T-cell (primary cell): Measurements from ENCODE around the gene RGS8. TPM values are rescaled to one million over a fixed set of nuclear protein-coding genes. Genes with fewer than 3 reads are reported as not detected.

Experiments used
- ATAC-seq, 4 experiments: fragments of 200-7000 bp in 3 of 4; fragments of 150-1000 bp in 1 of 4; cut with Tn5 transposase; replicated peaks in 1 of 4; 1 replicate in 3 of 4; 2 replicates in 1 of 4; pipeline ENCODE4 v1.10.0; 2021; ENCODE audit warnings: moderate library complexity in 3 of 4, mild to moderate bottlenecking in 2 of 4, moderate number of reproducible peaks in 1 of 4
- CTCF ChIA-PET, 2 donors: fragments of 300-600 bp; sonication (Branson Sonifier 250); formaldehyde crosslinking; loops; one replicate each; lab custom pipeline; 2022; ENCODE audit warnings: antibody characterized with exemption in 2 of 2; lab: Charles Lee
- POLR2A ChIA-PET, 2 donors: fragments of 300-600 bp; sonication (Branson Sonifier 250); formaldehyde crosslinking; loops; one replicate each; lab custom pipeline; 2022; ENCODE audit warnings: antibody characterized with exemption in 2 of 2; lab: Charles Lee
- DNase-seq, 35 experiments: peaks; one replicate each; pipeline versions ENCODE4 v3.0.0 to v3.0.0-alpha.2; 2013 to 2023
- H3K27ac ChIP-seq: one replicate; pipeline ENCODE4 v1.5.1; 2013; ENCODE audit warnings: low read length
- H3K27me3 ChIP-seq, 2 experiments: replicated peaks in 1 of 2; 1 replicate in 1 of 2; 2 replicates in 1 of 2; pipeline versions ENCODE4 v1.6.1 to v1.7.0; 2013; ENCODE audit warnings: low read length in 1 of 2, mixed read lengths in 1 of 2; ENCODE audit not compliant: control insufficient read depth in 2 of 2, insufficient read depth in 2 of 2; ENCODE audit errors: extremely low read depth in 1 of 2
- H3K36me3 ChIP-seq, 2 donors: 1 replicate in 1 of 2; 2 replicates in 1 of 2; pipeline versions ENCODE4 v1.6.1 to v1.7.0; 2013; ENCODE audit warnings: low read length in 1 of 2; ENCODE audit not compliant: control insufficient read depth in 2 of 2, insufficient read depth in 1 of 2; ENCODE audit errors: extremely low read depth in 1 of 2
- H3K4me1 ChIP-seq, 2 experiments: 1 replicate in 1 of 2; 2 replicates in 1 of 2; pipeline versions ENCODE4 v1.6.1 to v1.7.0; 2013; ENCODE audit warnings: low read length in 2 of 2, mixed read lengths in 1 of 2; ENCODE audit not compliant: insufficient read depth in 2 of 2, control insufficient read depth in 1 of 2; ENCODE audit errors: extremely low read depth in 1 of 2
- H3K4me3 ChIP-seq, 2 donors: 1 replicate in 1 of 2; 2 replicates in 1 of 2; pipeline versions ENCODE4 v1.5.1 to v1.7.0; 2013; ENCODE audit warnings: mild to moderate bottlenecking in 2 of 2, low read length in 1 of 2, moderate library complexity in 1 of 2; ENCODE audit not compliant: control insufficient read depth in 1 of 2; ENCODE audit errors: extremely low read depth in 1 of 2
- H3K9me3 ChIP-seq: 2 replicates; pipeline ENCODE4 v1.7.0; 2013
- H3K27ac Mint-ChIP-seq, 2 donors: one replicate each; pipeline ENCODE4 v1.8.0; 2020 to 2021; ENCODE audit warnings: mild to moderate bottlenecking in 2 of 2, mixed read lengths in 2 of 2
- H3K27me3 Mint-ChIP-seq, 2 donors: one replicate each; pipeline ENCODE4 v1.8.0; 2021 to 2022; ENCODE audit warnings: mixed read lengths in 2 of 2
- H3K36me3 Mint-ChIP-seq: one replicate; pipeline ENCODE4 v1.8.0; 2021; ENCODE audit warnings: mixed read lengths
- H3K4me1 Mint-ChIP-seq, 3 donors: one replicate each; pipeline ENCODE4 v1.8.0; 2020 to 2022; ENCODE audit warnings: mixed read lengths in 3 of 3, mild to moderate bottlenecking in 1 of 3
- H3K4me3 Mint-ChIP-seq, 3 donors: one replicate each; pipeline ENCODE4 v1.8.0; 2020 to 2022; ENCODE audit warnings: mild to moderate bottlenecking in 3 of 3, mixed read lengths in 3 of 3, moderate library complexity in 3 of 3
- H3K9me3 Mint-ChIP-seq, 3 donors: one replicate each; pipeline ENCODE4 v1.8.0; 2020 to 2022; ENCODE audit warnings: mixed read lengths in 3 of 3
- WGBS: methylation state at CpG from one replicate; pipeline ENCODE4 v1.1.5; 2013; ENCODE audit warnings: missing lambda C conversion rate; ENCODE audit not compliant: insufficient coverage; 5-methylcytosine and 5-hydroxymethylcytosine counted together
- total RNA-seq, 35 experiments: library from RNA in 6 of 35; stranded (reverse) in 6 of 35; fragments of 120-200 nt in 1 of 35; gene quantifications; one replicate each; pipeline versions ENCODE4 v1.2.1 to v1.2.4 and lab custom pipeline; 2013 to 2026

RGS8 gene
- total RNA-seq, 5 donors from 2014 or later (not counting 1 experiment from before 2014, with no cell fraction given): not detected

GRCh38 chr1:182723200-182723599 lies 38.8 kb upstream of the RGS8 start:
- ATAC-seq: no peak
- H3K4me3 ChIP-seq: no peak overlapping the region
- no peaks in the 10 kb centered on the region for H3K9me3 Mint-ChIP-seq
- H3K36me3 ChIP-seq: no peaks in the 10 kb centered on the region
- peaks cover 0 to 2% of the 10 kb centered on the region in 2 experiments for H3K27me3 ChIP-seq
- no peak for DNase-seq
- H3K9me3 ChIP-seq: no peaks in the 10 kb centered on the region
- no peak overlapping the region for H3K27ac ChIP-seq
- no peaks in the 10 kb centered on the region for H3K4me1 Mint-ChIP-seq
- no peak overlapping the region for H3K4me3 Mint-ChIP-seq
- no peaks in the 10 kb centered on the region for H3K4me1 ChIP-seq
- ChIA-PET POLR2A (interaction anchor here in 1 of 2 donors (0.8 kb wide), 1 partner anchor 50 kb away, joined by 3 read pairs; no protein-coding TSS in a partner anchor), CTCF (no interaction called here)
- H3K36me3 Mint-ChIP-seq: no peaks in the 10 kb centered on the region
- WGBS: no CpG with 5 or more reads among the region's 2 CpGs
- peaks cover 0 to 5% of the 10 kb centered on the region in 2 donors for H3K27me3 Mint-ChIP-seq
- no peak overlapping the region for H3K27ac Mint-ChIP-seq

- Mint-ChIP-seq H3K36me3 (no peaks in the 10 kb centered on the region), H3K9me3 (no peaks in the 10 kb centered on the region), H3K4me1 (peaks cover 8 to 11% (median 9%) of the 10 kb centered on the region in 3 donors), H3K27ac (no peak overlapping the region), H3K27me3 (no peaks in the 10 kb centered on the region), H3K4me3 (no peak overlapping the region)
- peaks cover 3 to 6% of the 10 kb centered on the region in 2 experiments for H3K4me1 ChIP-seq
- no peaks in the 10 kb centered on the region for H3K36me3 ChIP-seq
- H3K27me3 ChIP-seq: peaks cover 0 to 2% of the 10 kb centered on the region in 2 experiments
- H3K27ac ChIP-seq: no peak overlapping the region
- no peak for ATAC-seq
- WGBS: no CpG with 5 or more reads among the region's 1 CpG
- no peak overlapping the region for H3K4me3 ChIP-seq
- DNase-seq: no peak
- H3K9me3 ChIP-seq: no peaks in the 10 kb centered on the region
- CTCF ChIA-PET: interaction anchor here (0.5 to 0.7 kb wide), 2 partner anchors 55 to 326 kb away, joined by 3 read pairs; no protein-coding TSS in a partner anchor
- POLR2A ChIA-PET: interaction anchor here in 1 of 2 donors (0.5 kb wide), 1 partner anchor 1250 kb away, joined by 3 read pairs; no protein-coding TSS in a partner anchor
These were observed 37.1 kb upstream of the RGS8 start for GRCh38 chr1:182721525-182721924.

- Mint-ChIP-seq H3K36me3 (no peaks in the 10 kb centered on the region), H3K27ac (no peak overlapping the region), H3K27me3 (no peaks in the 10 kb centered on the region), H3K4me3 (no peak overlapping the region), H3K9me3 (no peaks in the 10 kb centered on the region), H3K4me1 (peaks cover 8 to 13% (median 9%) of the 10 kb centered on the region in 3 donors)
- ChIA-PET POLR2A (no interaction called here), CTCF (no interaction called here)
- 88% methylated on average over 1 of the region's 2 CpGs for WGBS
- DNase-seq: no peak
- no peaks in the 10 kb centered on the region for H3K9me3 ChIP-seq
- H3K36me3 ChIP-seq: no peaks in the 10 kb centered on the region
- H3K27ac ChIP-seq: no peak overlapping the region
- no peak for ATAC-seq
- peaks cover 3 to 6% of the 10 kb centered on the region in 2 experiments for H3K4me1 ChIP-seq
- H3K27me3 ChIP-seq: no peaks in the 10 kb centered on the region
- no peak overlapping the region for H3K4me3 ChIP-seq
These were observed 36.1 kb upstream of the RGS8 start for GRCh38 chr1:182720463-182720862.

DNA sequence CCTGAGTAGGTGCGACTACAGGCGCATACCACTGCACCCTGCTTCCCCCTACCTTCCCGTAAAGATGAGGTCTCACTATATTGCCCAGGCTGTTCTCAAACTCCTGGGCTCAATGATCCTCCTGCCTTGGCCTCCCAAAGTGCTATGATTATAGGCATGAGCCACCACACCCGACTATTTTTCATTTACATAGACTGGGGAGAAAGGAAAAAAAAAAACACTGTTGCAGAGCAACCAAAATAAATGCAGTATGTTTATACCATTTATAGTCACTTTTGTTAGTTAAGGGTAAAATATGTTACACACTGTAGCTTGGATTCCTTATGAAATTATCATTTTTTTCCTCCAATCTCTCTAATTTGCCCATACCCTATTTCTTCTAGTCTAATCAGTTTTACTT lies 35.2 kb upstream of the RGS8 start:
- no peaks in the 10 kb centered on the region for H3K9me3 ChIP-seq
- Mint-ChIP-seq H3K36me3 (no peaks in the 10 kb centered on the region), H3K27ac (peak overlapping the region in 1 of 2 donors; percentile 68), H3K9me3 (no peaks in the 10 kb centered on the region), H3K4me3 (no peak overlapping the region), H3K27me3 (no peaks in the 10 kb centered on the region), H3K4me1 (peaks cover 8 to 13% (median 10%) of the 10 kb centered on the region in 3 donors)
- DNase-seq (no peak), ATAC-seq (no peak)
- peaks cover 3 to 6% of the 10 kb centered on the region in 2 experiments for H3K4me1 ChIP-seq
- 92% methylated on average over 2 of the region's 4 CpGs for WGBS
- POLR2A ChIA-PET: no interaction called here
- H3K27ac ChIP-seq: no peak overlapping the region
- CTCF ChIA-PET: no interaction called here
- no peaks in the 10 kb centered on the region for H3K27me3 ChIP-seq
- no peak overlapping the region for H3K4me3 ChIP-seq
- no peaks in the 10 kb centered on the region for H3K36me3 ChIP-seq

DNA sequence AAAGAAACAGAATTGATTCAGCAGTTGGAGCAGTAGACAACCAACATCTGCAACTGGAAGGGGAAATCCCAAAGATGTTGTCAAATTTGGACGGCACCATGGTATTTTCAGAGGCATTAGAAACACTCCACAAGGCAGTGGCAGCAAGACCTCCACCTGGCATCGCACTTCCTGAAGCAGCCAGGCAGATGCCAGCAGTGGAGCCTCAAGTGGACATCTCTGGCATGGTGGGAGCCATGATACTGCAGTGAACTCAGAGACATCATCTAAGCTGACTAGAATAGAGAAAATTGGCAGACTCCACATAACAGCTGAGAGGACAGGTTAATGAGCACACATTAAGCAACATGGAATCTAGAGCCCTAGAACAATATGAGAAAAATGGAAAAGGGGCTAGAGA lies 33.9 kb upstream of the RGS8 start:
- H3K27ac Mint-ChIP-seq: no peak overlapping the region
- H3K9me3 Mint-ChIP-seq: no peaks in the 10 kb centered on the region
- Histone ChIP-seq H3K4me1 (peaks cover 3 to 9% of the 10 kb centered on the region in 2 experiments), H3K27me3 (no peaks in the 10 kb centered on the region), H3K27ac (no peak overlapping the region), H3K9me3 (no peaks in the 10 kb centered on the region), H3K4me3 (no peak overlapping the region), H3K36me3 (no peaks in the 10 kb centered on the region)
- H3K4me1 Mint-ChIP-seq: peaks cover 14 to 22% (median 16%) of the 10 kb centered on the region in 3 donors
- ChIA-PET POLR2A (no interaction called here), CTCF (interaction anchor here in 1 of 2 donors (1.0 kb wide), 1 partner anchor 117 kb away, joined by 3 read pairs; no protein-coding TSS in a partner anchor)
- no peak overlapping the region for H3K4me3 Mint-ChIP-seq
- no peak for DNase-seq
- H3K27me3 Mint-ChIP-seq: no peaks in the 10 kb centered on the region
- 60% methylated on average over 2 of the region's 2 CpGs for WGBS
- no peaks in the 10 kb centered on the region for H3K36me3 Mint-ChIP-seq
- ATAC-seq: no peak

DNA sequence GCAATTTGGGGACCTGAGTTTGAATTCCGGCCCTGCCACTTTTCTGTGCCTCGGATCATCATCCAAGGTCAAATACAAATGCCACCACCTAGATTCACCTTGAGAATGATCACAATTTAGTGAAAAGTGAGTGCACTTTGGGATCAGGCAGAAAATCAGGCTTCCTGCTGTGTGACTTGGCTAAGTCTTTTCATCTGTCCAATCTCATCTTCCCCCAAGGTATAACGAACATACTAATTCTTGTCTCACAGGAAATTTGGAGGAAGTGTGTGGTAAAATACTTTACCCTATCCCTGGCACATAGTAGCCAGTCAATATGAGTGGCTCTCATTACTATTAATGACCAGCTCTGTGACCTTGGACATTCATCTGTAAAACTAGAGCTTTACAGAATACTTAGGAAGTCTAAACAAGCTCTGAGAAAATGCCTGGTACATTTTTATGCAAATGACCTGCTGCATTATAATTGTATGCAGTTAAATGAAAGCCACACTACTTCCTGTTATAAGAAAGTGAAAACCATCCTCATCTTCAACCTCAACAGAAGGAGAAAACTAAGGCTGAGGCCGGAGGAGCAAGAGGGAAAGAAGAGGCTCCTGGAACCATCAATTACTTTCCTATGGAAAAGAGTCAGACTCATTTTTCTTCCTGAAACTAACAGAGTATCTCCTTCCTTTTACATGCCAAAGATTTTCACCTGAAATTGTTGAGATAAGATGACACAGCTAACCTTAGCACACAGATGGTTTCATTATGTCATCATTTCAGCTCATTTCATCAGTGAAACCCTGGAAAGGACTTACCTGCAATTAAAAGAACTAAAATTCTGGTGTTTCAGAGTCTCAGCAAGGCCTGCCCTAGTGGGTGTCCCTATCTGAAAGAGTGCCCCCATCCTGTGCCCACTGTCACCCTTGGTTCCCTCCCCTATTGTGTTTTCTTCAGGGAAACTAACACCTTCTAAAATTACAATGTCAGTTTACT lies 32.6 kb upstream of the RGS8 start:
- H3K4me1 Mint-ChIP-seq: peaks cover 14 to 22% (median 16%) of the 10 kb centered on the region in 3 donors
- no peak for DNase-seq
- no peaks in the 10 kb centered on the region for H3K36me3 Mint-ChIP-seq
- Histone ChIP-seq H3K27ac (no peak overlapping the region), H3K4me1 (peaks cover 3 to 9% of the 10 kb centered on the region in 2 experiments), H3K9me3 (no peaks in the 10 kb centered on the region), H3K27me3 (no peaks in the 10 kb centered on the region), H3K36me3 (no peaks in the 10 kb centered on the region), H3K4me3 (no peak overlapping the region)
- POLR2A ChIA-PET: no interaction called here
- H3K27ac Mint-ChIP-seq: no peak overlapping the region
- no peaks in the 10 kb centered on the region for H3K9me3 Mint-ChIP-seq
- ATAC-seq: no peak
- H3K27me3 Mint-ChIP-seq: no peaks in the 10 kb centered on the region
- no peak overlapping the region for H3K4me3 Mint-ChIP-seq
- 100% methylated on average over 2 of the region's 4 CpGs for WGBS
- CTCF ChIA-PET: interaction anchor here in 1 of 2 donors (1.0 kb wide), 1 partner anchor 116 kb away, joined by 3 read pairs; no protein-coding TSS in a partner anchor
